SU-DHL-6 (cell line): ENCODE measurements around the gene TADA3.

Source experiments
- H2AFZ ChIP-seq: fragments of 200-600 bp; sonication (generic); 2 replicates; pipeline ENCODE4 v1.6.1; 2014; ENCODE audit warnings: low read depth, mild to moderate bottlenecking, moderate library complexity, mixed read lengths, antibody characterized with exemption, low read length; ENCODE audit not compliant: severe bottlenecking
- H3F3A ChIP-seq: fragments of 200-600 bp; shearing (Covaris generic); 2 replicates; pipeline ENCODE4 v1.6.0; 2016; ENCODE audit warnings: antibody characterized with exemption, mild to moderate bottlenecking; ENCODE audit not compliant: insufficient read depth
- H3K27ac ChIP-seq: fragments of 200-600 bp; sonication (generic); 2 replicates; pipeline ENCODE4 v1.5.1; 2016; ENCODE audit warnings: low read depth, mild to moderate bottlenecking, low read length, moderate library complexity, mixed read lengths
- H3K27me3 ChIP-seq: fragments of 200-600 bp; sonication (generic), shearing (Covaris generic); 2 replicates; pipeline ENCODE4 v1.6.0; 2014; ENCODE audit warnings: mild to moderate bottlenecking, low read length
- H3K36me3 ChIP-seq: fragments of 200-600 bp; sonication (generic); 2 replicates; pipeline ENCODE4 v1.6.1; 2014; ENCODE audit warnings: mild to moderate bottlenecking, low read length, mixed read lengths
- H3K4me2 ChIP-seq: fragments of 300-600, 200-600 bp; shearing (Covaris generic), sonication (generic); 2 replicates; pipeline ENCODE4 v1.6.0; 2014; ENCODE audit warnings: low read length, low read depth, mild to moderate bottlenecking; ENCODE audit not compliant: poor library complexity, severe bottlenecking
- H3K4me3 ChIP-seq: fragments of 200-600 bp; sonication (generic); 2 replicates; pipeline ENCODE4 v1.5.1; 2014; ENCODE audit warnings: antibody characterized with exemption, low read length, mild to moderate bottlenecking, mixed read lengths; ENCODE audit not compliant: insufficient read depth, poor library complexity, severe bottlenecking
- H3K79me2 ChIP-seq: fragments of 200-600 bp; sonication (generic); 2 replicates; pipeline ENCODE4 v1.6.1; 2014; ENCODE audit warnings: mild to moderate bottlenecking, low read length, moderate library complexity; ENCODE audit not compliant: insufficient read depth
- H3K9ac ChIP-seq: fragments of 200-600 bp; sonication (generic); 2 replicates; pipeline ENCODE4 v1.7.0; 2014; ENCODE audit warnings: mild to moderate bottlenecking, low read length
- H3K9me2 ChIP-seq: fragments of 200-600 bp; sonication (generic); replicated peaks from 2 replicates; pipeline ENCODE4 v1.6.1; 2014; ENCODE audit warnings: low read length; ENCODE audit not compliant: insufficient read depth
- H3K9me3 ChIP-seq: fragments of 200-600 bp; sonication (generic); 2 replicates; pipeline ENCODE4 v1.6.1; 2014; ENCODE audit warnings: low read length, mixed read lengths; ENCODE audit not compliant: insufficient read depth
- H4K20me1 ChIP-seq: fragments of 200-600 bp; sonication (generic); 2 replicates; pipeline ENCODE4 v1.6.1; 2014; ENCODE audit warnings: low read depth, mild to moderate bottlenecking, antibody characterized with exemption, low read length, moderate library complexity, mixed read lengths
- CTCF ChIP-seq: fragments of 200-600 bp; sonication (generic); IDR thresholded peaks from one replicate; pipeline ENCODE4 v1.5.1; 2017; ENCODE audit warnings: antibody characterized with exemption, mild to moderate bottlenecking, low read length, moderate library complexity; ENCODE audit not compliant: insufficient read depth, poor library complexity, severe bottlenecking
- EZH2phosphoT487 ChIP-seq: fragments of 200-600 bp; sonication (generic), shearing (Covaris generic); conservative IDR thresholded peaks from 2 replicates; pipeline ENCODE4 v1.6.1; 2018; ENCODE audit warnings: mild to moderate bottlenecking, antibody characterized with exemption, low read length, moderate library complexity, mixed read lengths

TADA3 gene

GRCh38 chr3:9760779-9761505 lies 31.3 kb downstream of the TADA3 start:
- Histone ChIP-seq H3K36me3 (no peaks in the 10 kb centered on the region), H2AFZ (no peak overlapping the region), H3K4me2 (no peak overlapping the region), H3K9ac (no peak overlapping the region), H3K4me3 (no peak overlapping the region), H3K27ac (no peak overlapping the region), H4K20me1 (no peaks in the 10 kb centered on the region), H3K9me2 (no peaks in the 10 kb centered on the region), H3F3A (no peaks in the 10 kb centered on the region), H3K9me3 (no peaks in the 10 kb centered on the region), H3K79me2 (no peaks in the 10 kb centered on the region), H3K27me3 (no peaks in the 10 kb centered on the region)
- TF ChIP-seq CTCF (no peak), EZH2phosphoT487 (no peak)

- Histone ChIP-seq H3K27ac (no peak overlapping the region), H3K79me2 (no peaks in the 10 kb centered on the region), H4K20me1 (no peaks in the 10 kb centered on the region), H3K36me3 (no peaks in the 10 kb centered on the region), H3K9ac (no peak overlapping the region), H3K9me3 (no peaks in the 10 kb centered on the region), H3F3A (no peaks in the 10 kb centered on the region), H2AFZ (no peak overlapping the region), H3K27me3 (no peaks in the 10 kb centered on the region), H3K9me2 (no peaks in the 10 kb centered on the region), H3K4me3 (no peak overlapping the region), H3K4me2 (no peak overlapping the region)
- TF ChIP-seq CTCF (no peak), EZH2phosphoT487 (no peak)
Observed at GRCh38 chr3:9757427-9757826, 34.8 kb downstream of the TADA3 start.

- Histone ChIP-seq H3K9ac (no peak overlapping the region), H3K4me3 (no peak overlapping the region), H3F3A (peaks cover 12% of the 10 kb centered on the region; the same call in 1 of the 2 replicates), H3K27me3 (no peaks in the 10 kb centered on the region), H3K9me3 (no peaks in the 10 kb centered on the region), H3K4me2 (no peak overlapping the region), H3K9me2 (no peaks in the 10 kb centered on the region), H3K79me2 (peaks cover 20% of the 10 kb centered on the region), H4K20me1 (no peaks in the 10 kb centered on the region), H3K27ac (no peak overlapping the region), H3K36me3 (no peaks in the 10 kb centered on the region), H2AFZ (no peak overlapping the region)
- TF ChIP-seq EZH2phosphoT487 (no peak), CTCF (no peak)
Observed at GRCh38 chr3:9754678-9755077, 37.6 kb downstream of the TADA3 start.
